Spleen (tissue), 11 donors: Measurements from ENCODE around the gene NPLOC4. TPM values are rescaled to one million over a fixed set of nuclear protein-coding genes. Genes with fewer than 3 reads are reported as not detected.

Experiments
- DNase-seq: peaks from one replicate; pipeline ENCODE4 v3.0.0-alpha.2; 2020
- H3K27ac ChIP-seq, 8 donors: fragments of 200-600 bp; sonication (generic) in 7 of 8; 1 replicate in 4 of 8; 2 replicates in 4 of 8; pipeline versions ENCODE4 v1.5.0 to v1.8.0; 2016 to 2021; ENCODE audit warnings: inconsistent platforms in 4 of 8, mild to moderate bottlenecking in 4 of 8, moderate library complexity in 1 of 8
- H3K27me3 ChIP-seq, 7 donors: fragments of 200-600 bp; sonication (generic) in 6 of 7; replicated peaks in 1 of 7; 1 replicate in 4 of 7; 2 replicates in 3 of 7; pipeline versions ENCODE4 v1.5.0 to v1.8.0; 2016 to 2021; ENCODE audit warnings: inconsistent platforms in 3 of 7, mild to moderate bottlenecking in 1 of 7
- H3K36me3 ChIP-seq, 6 donors: fragments of 200-600 bp; sonication (generic) in 5 of 6; 1 replicate in 4 of 6; 2 replicates in 2 of 6; pipeline versions ENCODE4 v1.5.0 to v1.8.0; 2016 to 2021; ENCODE audit warnings: inconsistent platforms in 2 of 6
- H3K4me1 ChIP-seq, 6 donors: fragments of 200-600 bp; sonication (generic) in 5 of 6; 1 replicate in 3 of 6; 2 replicates in 3 of 6; pipeline versions ENCODE4 v1.5.0 to v1.8.0; 2016 to 2021; ENCODE audit warnings: inconsistent platforms in 3 of 6
- H3K4me3 ChIP-seq, 8 donors: fragments of 200-600 bp; sonication (generic) in 7 of 8; 1 replicate in 4 of 8; 2 replicates in 4 of 8; pipeline versions ENCODE4 v1.5.0 to v1.8.0; 2016 to 2021; ENCODE audit warnings: inconsistent platforms in 4 of 8, mild to moderate bottlenecking in 4 of 8, moderate library complexity in 2 of 8
- H3K9me3 ChIP-seq, 8 donors: fragments of 200-600 bp; sonication (generic) in 7 of 8; 1 replicate in 4 of 8; 2 replicates in 4 of 8; pipeline versions ENCODE4 v1.5.0 to v1.8.0; 2016 to 2021; ENCODE audit warnings: inconsistent platforms in 4 of 8
- CTCF ChIP-seq, 11 experiments: fragments of 200-600 bp in 7 of 11; fragments of 450-650 bp in 4 of 11; sonication (generic) in 4 of 11; IDR thresholded peaks in 8 of 11; conservative IDR thresholded peaks in 3 of 11; 1 replicate in 7 of 11; 2 replicates in 4 of 11; pipeline versions ENCODE4 v1.4.0 to v1.8.0; 2016 to 2021; ENCODE audit warnings: antibody characterized with exemption in 11 of 11, inconsistent platforms in 4 of 11, mild to moderate bottlenecking in 1 of 11
- POLR2A ChIP-seq, 3 donors: fragments of 450-650 bp; IDR thresholded peaks; one replicate each; pipeline ENCODE4 v1.5.1; 2017; ENCODE audit warnings: antibody characterized with exemption in 3 of 3, mild to moderate bottlenecking in 1 of 3
- POLR2AphosphoS5 ChIP-seq, 3 donors: sonication (generic); formaldehyde crosslinking; IDR thresholded peaks; one replicate each; pipeline ENCODE4 v1.5.1; 2017; ENCODE audit warnings: antibody characterized with exemption in 3 of 3
- WGBS, 5 donors: extraction: QIAGEN DNeasy Blood & Tissue Kit in 3 of 5; methylation state at CpG; one replicate each; pipeline versions ENCODE4 v1.1.5 to v1.1.7; 2013 to 2018; 5-methylcytosine and 5-hydroxymethylcytosine counted together
- intact Hi-C: fragments of 100-400 bp; cut with DNase I; formaldehyde crosslinking; loops from one replicate; pipeline ENCODE4 v1.15.0; 2023; ENCODE audit warnings: low total_unique reads
- polyA plus RNA-seq, 3 donors: library from polyadenylated mRNA; stranded (reverse); fragments of 200-250 nt; gene quantifications; one replicate each; pipeline ENCODE4 v1.2.1, GENCODE V29; 2013
- total RNA-seq, 7 donors: library from RNA; depleted of rRNA in 3 of 7; stranded (reverse); fragments of >200 nt in 3 of 7; fragmentation: NEBNext Ultra II Directional in 4 of 7; extraction: Animal tissue kit (Norgen Biotek cat#: 25700) in 4 of 7; gene quantifications; one replicate each; pipeline versions ENCODE4 v1.1.0 to v1.2.1, GENCODE V29; 2016 to 2021
- donor health status: healthy with polysubstance abuse.
- donor health status: DM: no; HTN: no; CAD: no; lungs with moderate emphysema.
- donor health status: DM: no; HTN: no; CAD: no.
- donor health status: Bipolar disorder and iron deficiency.
- donor health status: healthy.
- donor health status: DM: no; HTN: no; CAD: no.
- donor health status: DM: yes; HTN: yes; CAD: no.

The NPLOC4 gene
- total and polyA plus RNA-seq, 10 donors: 19.3 to 130 (median 81.3) TPM

GRCh38 chr17:81574643-81574956 lies 62.3 kb downstream of the NPLOC4 start:
- H3K4me1 ChIP-seq: peaks cover 0 to 42% (median 14%) of the 10 kb centered on the region in 6 donors
- intact Hi-C loops: no loop called here
- DNase-seq: no peak
- no peak overlapping the region for H3K27ac ChIP-seq
- H3K4me3 ChIP-seq: no peak overlapping the region
- peaks cover 3 to 100% (median 57%) of the 10 kb centered on the region in 6 donors for H3K36me3 ChIP-seq
- no peaks in the 10 kb centered on the region for H3K27me3 ChIP-seq
- TF ChIP-seq CTCF (IDR thresholded peaks at IDR 0.05 in 8 of 11, conservative IDR thresholded peaks at IDR 0.05 in 3 of 11): no peak
- TF ChIP-seq POLR2A (IDR thresholded peaks at IDR 0.05): no peak
- TF ChIP-seq POLR2AphosphoS5 (IDR thresholded peaks at IDR 0.05): no peak
- H3K9me3 ChIP-seq: no peaks in the 10 kb centered on the region
- WGBS, 5 donors: 81 to 96% (median 92%) methylated on average over 7 to 8 of the region's 8 CpGs

- Histone ChIP-seq H3K27ac (no peak overlapping the region), H3K4me3 (no peak overlapping the region), H3K4me1 (peaks cover 0 to 36% (median 14%) of the 10 kb centered on the region in 6 donors), H3K27me3 (no peaks in the 10 kb centered on the region), H3K9me3 (no peaks in the 10 kb centered on the region), H3K36me3 (peaks cover 3 to 100% (median 62%) of the 10 kb centered on the region in 6 donors)
- intact Hi-C loops: no loop called here
- TF ChIP-seq POLR2A (IDR thresholded peaks at IDR 0.05): no peak
- no peak for TF ChIP-seq CTCF (IDR thresholded peaks at IDR 0.05 in 8 of 11, conservative IDR thresholded peaks at IDR 0.05 in 3 of 11)
- TF ChIP-seq POLR2AphosphoS5 (IDR thresholded peaks at IDR 0.05): no peak
- no peak for DNase-seq
- 90 to 95% (median 92%) methylated on average over 16 to 17 of the region's 17 CpGs for WGBS, 5 donors
These were observed 62.9 kb downstream of the NPLOC4 start for GRCh38 chr17:81573794-81574642.

- TF ChIP-seq POLR2A (IDR thresholded peaks at IDR 0.05) (no peak), POLR2AphosphoS5 (IDR thresholded peaks at IDR 0.05) (no peak), CTCF (IDR thresholded peaks at IDR 0.05 in 8 of 11, conservative IDR thresholded peaks at IDR 0.05 in 3 of 11) (no peak)
- H3K36me3 ChIP-seq: peaks cover 3 to 100% (median 71%) of the 10 kb centered on the region in 6 donors
These were observed 64.2 kb downstream of the NPLOC4 start for GRCh38 chr17:81572563-81573168.

GRCh38 chr17:81570964-81571363 lies 65.9 kb downstream of the NPLOC4 start:
- peaks cover 3 to 100% (median 83%) of the 10 kb centered on the region in 6 donors for H3K36me3 ChIP-seq
- DNase-seq: no peak
- no peak overlapping the region for H3K27ac ChIP-seq
- intact Hi-C loops: no loop called here
- no peak overlapping the region for H3K4me3 ChIP-seq
- WGBS, 5 donors: 85 to 95% (median 94%) methylated on average over 11 of the region's 11 CpGs
- no peaks in the 10 kb centered on the region for H3K27me3 ChIP-seq
- H3K4me1 ChIP-seq: peaks cover 8 to 26% (median 14%) of the 10 kb centered on the region in 6 donors
- H3K9me3 ChIP-seq: no peaks in the 10 kb centered on the region
- no peak for TF ChIP-seq POLR2AphosphoS5 (IDR thresholded peaks at IDR 0.05)
- no peak for TF ChIP-seq POLR2A (IDR thresholded peaks at IDR 0.05)
- no peak for TF ChIP-seq CTCF (IDR thresholded peaks at IDR 0.05 in 8 of 11, conservative IDR thresholded peaks at IDR 0.05 in 3 of 11)

More at GRCh38 chr17:81572563-81573168, 64.2 kb downstream of the NPLOC4 start:
- no peak for DNase-seq
- H3K4me3 ChIP-seq: no peak overlapping the region
- H3K27me3 ChIP-seq: no peaks in the 10 kb centered on the region
- no peak overlapping the region for H3K27ac ChIP-seq
- intact Hi-C loops: no loop called here
- WGBS, 5 donors: 93 to 96% (median 95%) methylated on average over 12 of the region's 12 CpGs
- H3K9me3 ChIP-seq: no peaks in the 10 kb centered on the region
- peaks cover 0 to 25% (median 9%) of the 10 kb centered on the region in 6 donors for H3K4me1 ChIP-seq
